Measurements from ENCODE around the gene PXMP4.
A peak's percentile ranks its signal among the peaks of the same experiment; 100 is the strongest.

The PXMP4 gene

DNA sequence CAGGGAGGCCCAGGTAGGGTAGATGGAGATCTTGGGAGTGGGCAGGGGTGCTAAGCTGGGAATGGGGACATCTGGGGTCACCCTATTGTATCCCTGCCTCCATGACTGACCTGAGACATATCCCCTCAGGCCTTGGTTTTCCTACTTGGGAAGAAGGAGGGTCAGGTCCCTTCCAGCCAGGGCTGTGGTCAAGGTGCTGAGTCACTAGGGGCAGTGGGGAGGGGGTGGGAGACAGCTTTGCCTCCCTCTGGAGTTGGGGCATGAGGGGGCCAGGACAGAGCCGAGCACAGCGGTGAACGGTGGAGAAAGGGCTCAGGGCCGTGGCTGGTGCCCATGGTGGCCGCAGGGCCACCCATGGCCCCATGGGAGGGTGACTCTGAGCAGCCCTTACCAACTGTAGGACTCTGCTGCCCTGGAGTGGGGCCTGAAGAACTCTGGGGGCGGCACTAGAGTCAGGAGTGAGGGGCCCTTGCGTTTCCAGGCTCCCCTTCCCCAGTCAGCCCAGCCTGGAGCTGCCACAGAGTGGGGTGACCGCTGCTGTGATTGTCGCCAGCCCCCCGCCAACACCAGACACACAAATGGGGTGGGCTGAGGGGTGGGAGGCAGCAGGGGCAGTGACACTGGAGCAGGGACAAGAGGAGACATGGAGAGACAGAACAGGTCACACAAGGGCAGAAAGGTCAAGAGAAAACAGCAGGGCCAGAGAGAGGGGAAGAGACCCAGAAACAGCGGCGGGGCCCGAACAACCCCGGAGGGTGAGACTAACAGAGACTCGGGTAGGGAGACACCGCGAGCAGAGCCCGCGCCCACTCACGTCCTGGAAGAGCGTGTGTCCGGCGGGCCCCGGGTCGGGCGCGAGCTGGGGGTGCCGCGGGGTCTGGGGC lies 46.5 kb downstream of the PXMP4 start:
- H2BK120ac ChIP-seq (ENCODE audit: insufficient read depth, low read length, poor library complexity): peak overlapping the region; percentile 75
- peak overlapping the region; percentile 61 for H2BK5ac ChIP-seq (ENCODE audit: low read depth, low read length, poor library complexity)
- peak overlapping the region; percentile 50 for H3K4ac ChIP-seq (ENCODE audit: low read depth, low read length)
- H2AFZ ChIP-seq (ENCODE audit: insufficient read depth, low read length, poor library complexity): peak overlapping the region; percentile 61
- peak overlapping the region; percentile 64 for H3K9ac ChIP-seq (ENCODE audit: low read length)
- H3K4me3 ChIP-seq (ENCODE audit: low read depth, low read length): peak overlapping the region; percentile 71
- peak overlapping the region; percentile 45 for H4K12ac ChIP-seq (ENCODE audit: low read depth, low read length)
- peak overlapping the region; percentile 94 for H3K4me2 ChIP-seq (ENCODE audit: low read length)
- WGBS (ENCODE audit: extremely low coverage, insufficient coverage, insufficient read length): no CpG with 5 or more reads among the region's 29 CpGs
- peak overlapping the region; percentile 93 for H3K14ac ChIP-seq (ENCODE audit: low read length)
- H3K79me1 ChIP-seq (ENCODE audit: low read length): peaks cover 17% of the 10 kb centered on the region
- peak overlapping the region; percentile 69 for H2BK12ac ChIP-seq (ENCODE audit: low read length)
- peaks cover 46% of the 10 kb centered on the region in 2 experiments for H3K36me3 ChIP-seq (ENCODE audit: control insufficient read depth in 1 of 2, insufficient read depth in 2 of 2, low read length in 2 of 2)
- H3K23ac ChIP-seq (ENCODE audit: low read length): no peak overlapping the region
- H3K4me1 ChIP-seq (ENCODE audit: control insufficient read depth in 1 of 2, insufficient read depth in 2 of 2, low read length in 2 of 2): peaks cover 19 to 22% of the 10 kb centered on the region in 2 experiments
- DNase-seq: no peak
- H3K27me3 ChIP-seq (ENCODE audit: insufficient read depth, low read length): no peaks in the 10 kb centered on the region
- H4K91ac ChIP-seq (ENCODE audit: low read depth, low read length): peak overlapping the region; percentile 77
- H3K18ac ChIP-seq (ENCODE audit: low read length): peak overlapping the region; percentile 93
- H2AK5ac ChIP-seq (ENCODE audit: low read length): peak overlapping the region; percentile 83
- H3K79me2 ChIP-seq (ENCODE audit: control insufficient read depth, insufficient read depth, low read length, poor library complexity): peaks cover 10% of the 10 kb centered on the region
- peak overlapping the region; percentile 33 for H3K27ac ChIP-seq (ENCODE audit: low read depth, low read length)
- H3K9me3 ChIP-seq (ENCODE audit: insufficient read depth, low read depth, low read length): peaks cover 4% of the 10 kb centered on the region
- peak overlapping the region; percentile 8 for H4K8ac ChIP-seq (ENCODE audit: low read depth, low read length)

DNA sequence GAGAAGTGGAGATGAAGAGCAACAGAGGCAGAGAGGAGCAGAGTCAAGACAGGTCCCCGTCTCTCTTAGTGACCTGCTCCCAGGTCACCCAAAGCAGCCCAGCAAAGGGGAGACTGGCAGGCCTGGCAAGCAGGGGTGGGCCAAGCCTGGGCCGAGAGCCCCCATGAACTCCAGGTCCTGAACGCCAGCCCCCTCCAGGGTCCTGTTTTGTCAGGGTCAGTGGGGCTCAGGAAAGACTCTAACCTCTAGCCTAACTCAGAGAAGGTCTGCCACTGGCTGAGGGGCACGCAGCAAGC lies 47.0 kb downstream of the PXMP4 start:
- H3K27ac ChIP-seq (ENCODE audit: low read depth, low read length): no peak overlapping the region
- no CpG with 5 or more reads among the region's 4 CpGs for WGBS (ENCODE audit: extremely low coverage, insufficient coverage, insufficient read length)

DNA sequence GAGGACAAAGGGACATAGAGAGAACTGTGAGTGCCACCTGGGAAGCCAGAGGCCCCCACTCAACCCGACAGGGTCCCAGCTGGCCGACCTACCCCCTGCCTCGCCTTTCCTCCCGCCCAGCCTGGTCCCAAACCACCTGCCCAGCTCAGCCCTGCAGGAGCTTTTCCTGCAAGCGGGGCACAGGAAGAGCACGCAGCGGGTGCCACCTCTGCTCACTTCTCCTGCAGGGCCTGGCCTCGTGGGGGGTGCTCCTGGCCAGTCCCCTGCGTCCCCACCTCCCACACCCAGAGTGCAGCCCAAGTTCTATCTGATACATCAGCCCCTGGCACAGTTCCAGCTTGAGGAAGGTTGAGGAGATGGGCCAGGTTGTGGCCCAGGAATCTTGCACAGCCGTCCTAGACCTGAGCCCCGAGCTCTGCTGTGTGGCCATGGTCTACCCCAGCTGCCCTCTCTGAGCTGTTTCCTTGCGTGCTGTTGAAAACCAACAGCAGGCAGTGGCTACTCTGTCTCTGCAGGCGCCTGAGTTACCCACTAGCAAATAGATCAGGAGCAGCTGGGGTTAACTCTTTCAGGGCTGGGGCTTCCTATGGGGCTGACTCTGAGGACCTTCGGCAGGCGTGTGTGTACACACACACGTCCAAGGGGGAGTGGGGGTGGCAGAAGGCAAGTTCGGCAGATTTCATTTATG lies 47.5 kb downstream of the PXMP4 start:
- Histone ChIP-seq H3K9ac (ENCODE audit: low read length) (no peak overlapping the region), H3K4me1 (ENCODE audit: control insufficient read depth in 1 of 2, insufficient read depth in 2 of 2, low read length in 2 of 2) (peaks cover 19 to 22% of the 10 kb centered on the region in 2 experiments), H2BK12ac (ENCODE audit: low read length) (peak overlapping the region; percentile 20), H3K18ac (ENCODE audit: low read length) (peak overlapping the region; percentile 2), H4K91ac (ENCODE audit: low read depth, low read length) (peak overlapping the region; percentile 77), H2AFZ (ENCODE audit: insufficient read depth, low read length, poor library complexity) (no peak overlapping the region), H3K4me2 (ENCODE audit: low read length) (peak overlapping the region; percentile 94), H3K4me3 (ENCODE audit: low read depth, low read length) (no peak overlapping the region), H2BK5ac (ENCODE audit: low read depth, low read length, poor library complexity) (no peak overlapping the region), H3K27me3 (ENCODE audit: insufficient read depth, low read length) (no peaks in the 10 kb centered on the region), H4K12ac (ENCODE audit: low read depth, low read length) (peak overlapping the region; percentile 12), H3K27ac (ENCODE audit: low read depth, low read length) (no peak overlapping the region), H3K14ac (ENCODE audit: low read length) (peak overlapping the region; percentile 93), H3K4ac (ENCODE audit: low read depth, low read length) (no peak overlapping the region), H4K8ac (ENCODE audit: low read depth, low read length) (no peak overlapping the region), H3K23ac (ENCODE audit: low read length) (no peak overlapping the region), H3K79me2 (ENCODE audit: control insufficient read depth, insufficient read depth, low read length, poor library complexity) (peaks cover 10% of the 10 kb centered on the region), H2BK120ac (ENCODE audit: insufficient read depth, low read length, poor library complexity) (no peak overlapping the region), H3K36me3 (ENCODE audit: control insufficient read depth in 1 of 2, insufficient read depth in 2 of 2, low read length in 2 of 2) (peaks cover 49 to 50% of the 10 kb centered on the region in 2 experiments), H3K9me3 (ENCODE audit: insufficient read depth, low read depth, low read length) (peaks cover 4% of the 10 kb centered on the region), H2AK5ac (ENCODE audit: low read length) (peak overlapping the region; percentile 52), H3K79me1 (ENCODE audit: low read length) (peaks cover 17% of the 10 kb centered on the region)
- DNase-seq: no peak
- WGBS (ENCODE audit: extremely low coverage, insufficient coverage, insufficient read length): no CpG with 5 or more reads among the region's 17 CpGs

More for the DNA sequence above, 47.0 kb downstream of the PXMP4 start:
- Histone ChIP-seq H2BK120ac (ENCODE audit: insufficient read depth, low read length, poor library complexity) (peak overlapping the region; percentile 21), H4K8ac (ENCODE audit: low read depth, low read length) (peak overlapping the region; percentile 3), H3K23ac (ENCODE audit: low read length) (no peak overlapping the region), H3K4me3 (ENCODE audit: low read depth, low read length) (peak overlapping the region; percentile 71), H3K9me3 (ENCODE audit: insufficient read depth, low read depth, low read length) (peaks cover 4% of the 10 kb centered on the region), H2AK5ac (ENCODE audit: low read length) (peak overlapping the region; percentile 83), H3K4me1 (ENCODE audit: control insufficient read depth in 1 of 2, insufficient read depth in 2 of 2, low read length in 2 of 2) (peaks cover 19 to 22% of the 10 kb centered on the region in 2 experiments), H3K36me3 (ENCODE audit: control insufficient read depth in 1 of 2, insufficient read depth in 2 of 2, low read length in 2 of 2) (peaks cover 47 to 48% of the 10 kb centered on the region in 2 experiments), H3K18ac (ENCODE audit: low read length) (peak overlapping the region; percentile 93), H3K9ac (ENCODE audit: low read length) (no peak overlapping the region), H3K79me1 (ENCODE audit: low read length) (peaks cover 17% of the 10 kb centered on the region), H2AFZ (ENCODE audit: insufficient read depth, low read length, poor library complexity) (no peak overlapping the region), H3K4me2 (ENCODE audit: low read length) (peak overlapping the region; percentile 94), H2BK5ac (ENCODE audit: low read depth, low read length, poor library complexity) (no peak overlapping the region), H3K4ac (ENCODE audit: low read depth, low read length) (peak overlapping the region; percentile 50), H3K27me3 (ENCODE audit: insufficient read depth, low read length) (no peaks in the 10 kb centered on the region), H4K12ac (ENCODE audit: low read depth, low read length) (peak overlapping the region; percentile 45), H2BK12ac (ENCODE audit: low read length) (peak overlapping the region; percentile 69), H4K91ac (ENCODE audit: low read depth, low read length) (peak overlapping the region; percentile 77), H3K79me2 (ENCODE audit: control insufficient read depth, insufficient read depth, low read length, poor library complexity) (peaks cover 10% of the 10 kb centered on the region), H3K14ac (ENCODE audit: low read length) (peak overlapping the region; percentile 93)
- DNase-seq: no peak

DNA sequence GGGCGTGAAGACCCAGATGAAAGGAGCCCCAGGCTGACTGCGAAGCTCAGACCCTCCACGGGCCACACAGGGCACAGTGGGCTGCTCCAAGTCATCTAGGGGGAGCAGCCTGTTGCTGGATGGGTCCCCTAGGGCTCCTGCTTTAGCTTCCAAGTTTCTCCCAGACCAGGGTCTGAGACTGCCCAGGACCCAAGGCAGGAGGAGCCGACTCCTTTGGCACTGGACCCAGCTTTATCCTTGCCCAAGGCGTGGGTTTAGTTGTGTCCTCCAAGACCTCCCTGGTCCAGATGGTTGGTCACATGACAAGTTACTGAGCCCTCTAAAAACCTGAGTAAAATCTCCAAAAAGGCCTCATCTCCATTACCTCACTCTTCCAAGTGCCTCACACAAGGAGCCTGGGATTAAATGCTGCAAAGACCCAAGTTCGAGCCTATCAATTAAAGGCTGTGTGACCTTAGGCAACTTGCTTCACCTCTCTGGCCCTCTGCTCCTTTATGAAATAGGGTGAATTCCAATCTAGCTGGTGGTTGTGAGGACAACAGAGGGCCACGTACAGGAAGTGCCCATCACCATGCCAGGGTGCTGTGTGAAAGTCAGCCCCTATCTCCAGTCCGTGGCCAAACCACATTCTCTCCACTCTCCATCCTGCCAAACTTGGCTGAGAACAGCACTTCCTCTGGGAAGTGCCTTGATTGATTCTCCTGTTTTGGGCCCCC lies 48.4 kb downstream of the PXMP4 start:
- H3K9ac ChIP-seq (ENCODE audit: low read length): no peak overlapping the region
- no peak overlapping the region for H3K4me2 ChIP-seq (ENCODE audit: low read length)
- no peak overlapping the region for H4K12ac ChIP-seq (ENCODE audit: low read depth, low read length)
- H3K18ac ChIP-seq (ENCODE audit: low read length): no peak overlapping the region
- H2BK120ac ChIP-seq (ENCODE audit: insufficient read depth, low read length, poor library complexity): no peak overlapping the region
- H3K27ac ChIP-seq (ENCODE audit: low read depth, low read length): no peak overlapping the region
- H3K9me3 ChIP-seq (ENCODE audit: insufficient read depth, low read depth, low read length): peaks cover 4% of the 10 kb centered on the region
- H3K79me1 ChIP-seq (ENCODE audit: low read length): peaks cover 17% of the 10 kb centered on the region
- H3K27me3 ChIP-seq (ENCODE audit: insufficient read depth, low read length): no peaks in the 10 kb centered on the region
- H3K36me3 ChIP-seq (ENCODE audit: control insufficient read depth in 1 of 2, insufficient read depth in 2 of 2, low read length in 2 of 2): peaks cover 48 to 54% of the 10 kb centered on the region in 2 experiments
- H2AFZ ChIP-seq (ENCODE audit: insufficient read depth, low read length, poor library complexity): no peak overlapping the region
- no peak overlapping the region for H2BK5ac ChIP-seq (ENCODE audit: low read depth, low read length, poor library complexity)
- no peak overlapping the region for H3K23ac ChIP-seq (ENCODE audit: low read length)
- H4K8ac ChIP-seq (ENCODE audit: low read depth, low read length): no peak overlapping the region
- no peak overlapping the region for H3K14ac ChIP-seq (ENCODE audit: low read length)
- H3K4me3 ChIP-seq (ENCODE audit: low read depth, low read length): no peak overlapping the region
- no peak overlapping the region for H3K4ac ChIP-seq (ENCODE audit: low read depth, low read length)
- DNase-seq: no peak
- H3K79me2 ChIP-seq (ENCODE audit: control insufficient read depth, insufficient read depth, low read length, poor library complexity): peaks cover 10% of the 10 kb centered on the region
- H4K91ac ChIP-seq (ENCODE audit: low read depth, low read length): no peak overlapping the region
- H3K4me1 ChIP-seq (ENCODE audit: control insufficient read depth in 1 of 2, insufficient read depth in 2 of 2, low read length in 2 of 2): peaks cover 22% of the 10 kb centered on the region in 2 experiments
- no CpG with 5 or more reads among the region's 8 CpGs for WGBS (ENCODE audit: extremely low coverage, insufficient coverage, insufficient read length)
- no peak overlapping the region for H2AK5ac ChIP-seq (ENCODE audit: low read length)
- no peak overlapping the region for H2BK12ac ChIP-seq (ENCODE audit: low read length)
